Transverse colon (tissue), 4 donors: Measurements from ENCODE around the gene CEP70. TPM values are rescaled to one million over a fixed set of nuclear protein-coding genes. Genes with fewer than 3 reads are reported as not detected.

Experiments used
- DNase-seq: peaks from one replicate; pipeline ENCODE4 v3.0.0-alpha.2; 2019
- H3K27ac ChIP-seq, 4 donors: fragments of 200-600 bp; sonication (generic); 2 replicates each; pipeline ENCODE4 v1.5.1; 2016 to 2018; ENCODE audit warnings: inconsistent platforms in 4 of 4
- H3K27me3 ChIP-seq: fragments of 200-600 bp; sonication (generic); 2 replicates; pipeline ENCODE4 v1.5.1; 2017; ENCODE audit warnings: inconsistent platforms
- H3K36me3 ChIP-seq, 4 donors: fragments of 200-600 bp; sonication (generic); 2 replicates each; pipeline ENCODE4 v1.5.1; 2017 to 2019; ENCODE audit warnings: inconsistent platforms in 4 of 4
- H3K4me1 ChIP-seq, 4 donors: fragments of 200-600 bp; sonication (generic); 2 replicates each; pipeline ENCODE4 v1.5.1; 2017 to 2020; ENCODE audit warnings: inconsistent platforms in 4 of 4
- H3K4me3 ChIP-seq, 4 donors: fragments of 200-600 bp; sonication (generic); 1 replicate in 1 of 4; 2 replicates in 3 of 4; pipeline versions ENCODE4 v1.5.1 to v1.6.1; 2017 to 2019; ENCODE audit warnings: inconsistent platforms in 4 of 4
- H3K9me3 ChIP-seq, 2 donors: fragments of 200-600 bp; sonication (generic); 2 replicates each; pipeline ENCODE4 v1.5.1; 2017 to 2019; ENCODE audit warnings: inconsistent platforms in 2 of 2
- EP300 ChIP-seq: sonication (generic); formaldehyde crosslinking; IDR thresholded peaks from one replicate; pipeline ENCODE4 v1.6.1; 2017; ENCODE audit warnings: antibody characterized with exemption, low read depth
- POLR2A ChIP-seq: fragments of 450-650 bp; IDR thresholded peaks from one replicate; pipeline ENCODE4 v1.6.1; 2016; ENCODE audit warnings: antibody characterized with exemption, mild to moderate bottlenecking, moderate library complexity
- POLR2AphosphoS5 ChIP-seq, 3 donors: sonication (generic); formaldehyde crosslinking; IDR thresholded peaks; one replicate each; pipeline ENCODE4 v1.6.1; 2016; ENCODE audit warnings: antibody characterized with exemption in 3 of 3
- WGBS, 2 donors: methylation state at CpG; one replicate each; pipeline ENCODE4 v1.1.5; 2018; ENCODE audit warnings: low coverage in 1 of 2; 5-methylcytosine and 5-hydroxymethylcytosine counted together
- in situ Hi-C, 4 donors: fragments of 200-750 bp; cut with MboI; loops; one replicate each; pipeline versions ENCODE4 v1.15.0 to v1.15.1; 2017; ENCODE audit warnings: low sequenced_read_pairs in 3 of 4, low pct_ligation_motif_present in 1 of 4, low pct_unique_long_range_greater_than_20kb in 1 of 4
- intact Hi-C: fragments of 100-400 bp; cut with DNase I; formaldehyde crosslinking; loops from one replicate; pipeline ENCODE4 v1.15.1; 2023; ENCODE audit warnings: low total_unique reads
- total RNA-seq, 4 donors: library from RNA; depleted of rRNA; stranded (reverse); fragments of >200 nt; gene quantifications; one replicate each; pipeline ENCODE4 v1.1.0, GENCODE V29; 2016
- TF ChIP-seq, protein P1 (sequence below), 5 experiments: fragments of 200-600 bp in 3 of 5; fragments of 450-650 bp in 2 of 5; sonication (generic) in 3 of 5; IDR thresholded peaks; 1 replicate in 2 of 5; 2 replicates in 3 of 5; pipeline ENCODE4 v1.5.1; 2016 to 2017; ENCODE audit warnings: antibody characterized with exemption in 5 of 5, inconsistent platforms in 3 of 5, mild to moderate bottlenecking in 2 of 5, moderate library complexity in 1 of 5

The CEP70 gene
- total RNA-seq, 4 donors from 2014 or later, result 4.1 to 46.8 (median 22.6) TPM

GRCh38 chr3:138463724-138464490 is 130.2 kb downstream of the CEP70 start:
- 65% methylated on average over 6 of the region's 6 CpGs; no CpG with 5 or more reads in 1 of the 2 donors for WGBS, 2 donors
- DNase-seq, result no peak
- H3K9me3 ChIP-seq, result no peaks in the 10 kb centered on the region
- TF ChIP-seq POLR2A (no peak), EP300 (no peak), POLR2AphosphoS5 (IDR thresholded peaks at IDR 0.05) (no peak)
- TF ChIP-seq, protein P1, sequence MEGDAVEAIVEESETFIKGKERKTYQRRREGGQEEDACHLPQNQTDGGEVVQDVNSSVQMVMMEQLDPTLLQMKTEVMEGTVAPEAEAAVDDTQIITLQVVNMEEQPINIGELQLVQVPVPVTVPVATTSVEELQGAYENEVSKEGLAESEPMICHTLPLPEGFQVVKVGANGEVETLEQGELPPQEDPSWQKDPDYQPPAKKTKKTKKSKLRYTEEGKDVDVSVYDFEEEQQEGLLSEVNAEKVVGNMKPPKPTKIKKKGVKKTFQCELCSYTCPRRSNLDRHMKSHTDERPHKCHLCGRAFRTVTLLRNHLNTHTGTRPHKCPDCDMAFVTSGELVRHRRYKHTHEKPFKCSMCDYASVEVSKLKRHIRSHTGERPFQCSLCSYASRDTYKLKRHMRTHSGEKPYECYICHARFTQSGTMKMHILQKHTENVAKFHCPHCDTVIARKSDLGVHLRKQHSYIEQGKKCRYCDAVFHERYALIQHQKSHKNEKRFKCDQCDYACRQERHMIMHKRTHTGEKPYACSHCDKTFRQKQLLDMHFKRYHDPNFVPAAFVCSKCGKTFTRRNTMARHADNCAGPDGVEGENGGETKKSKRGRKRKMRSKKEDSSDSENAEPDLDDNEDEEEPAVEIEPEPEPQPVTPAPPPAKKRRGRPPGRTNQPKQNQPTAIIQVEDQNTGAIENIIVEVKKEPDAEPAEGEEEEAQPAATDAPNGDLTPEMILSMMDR (IDR thresholded peaks at IDR 0.05), result no peak
- in situ Hi-C loops, result no loop called here
- no peaks in the 10 kb centered on the region for H3K36me3 ChIP-seq
- intact Hi-C loops, result no loop called here
- no peak overlapping the region for H3K27ac ChIP-seq
- H3K27me3 ChIP-seq, result no peaks in the 10 kb centered on the region
- H3K4me3 ChIP-seq, result no peak overlapping the region
- peaks cover 0 to under 1% (median 0%) of the 10 kb centered on the region in 4 donors for H3K4me1 ChIP-seq

- H3K4me3 ChIP-seq, result no peak overlapping the region
- intact Hi-C loops (no loop called here), in situ Hi-C loops (no loop called here)
- no peaks in the 10 kb centered on the region for H3K9me3 ChIP-seq
- no peak overlapping the region for H3K27ac ChIP-seq
- no peaks in the 10 kb centered on the region for H3K4me1 ChIP-seq
- TF ChIP-seq, protein P1 (IDR thresholded peaks at IDR 0.05), result no peak
- TF ChIP-seq POLR2A (no peak), POLR2AphosphoS5 (IDR thresholded peaks at IDR 0.05) (no peak), EP300 (no peak)
- DNase-seq, result no peak
- no peaks in the 10 kb centered on the region for H3K27me3 ChIP-seq
- WGBS, 2 donors, result 87 to 90% methylated on average over 2 to 4 of the region's 4 CpGs
- no peaks in the 10 kb centered on the region for H3K36me3 ChIP-seq
These were observed 132.2 kb downstream of the CEP70 start for GRCh38 chr3:138461896-138462295.

DNA sequence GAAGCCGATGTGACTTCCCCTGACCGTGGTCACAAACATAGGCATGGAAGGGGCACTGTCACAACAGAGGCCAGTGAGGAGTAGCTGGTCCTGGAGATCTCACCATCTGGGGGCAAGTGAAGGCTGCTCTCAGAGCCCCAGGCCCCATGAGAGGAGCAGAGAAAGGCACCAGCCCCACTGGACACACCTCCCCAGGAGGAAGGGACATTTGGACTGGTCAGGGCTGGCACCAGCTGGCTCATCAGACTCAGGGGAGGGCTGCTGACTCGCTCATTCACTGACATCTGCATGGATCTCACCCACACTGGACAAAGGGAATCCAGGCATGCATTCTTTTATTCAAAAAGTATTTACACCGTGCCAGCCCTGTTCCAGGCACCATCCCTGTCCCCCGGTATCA is 132.8 kb downstream of the CEP70 start:
- in situ Hi-C loops (no loop called here), intact Hi-C loops (no loop called here)
- 86% methylated on average over 5 of the region's 5 CpGs; no CpG with 5 or more reads in 1 of the 2 donors for WGBS, 2 donors
- no peak for DNase-seq
- Histone ChIP-seq H3K27ac (no peak overlapping the region), H3K9me3 (no peaks in the 10 kb centered on the region), H3K4me3 (no peak overlapping the region), H3K27me3 (no peaks in the 10 kb centered on the region), H3K4me1 (no peaks in the 10 kb centered on the region), H3K36me3 (no peaks in the 10 kb centered on the region)
- no peak for TF ChIP-seq EP300
- no peak for TF ChIP-seq POLR2A
- TF ChIP-seq, protein P1 (IDR thresholded peaks at IDR 0.05), result no peak
- no peak for TF ChIP-seq POLR2AphosphoS5 (IDR thresholded peaks at IDR 0.05)

DNA sequence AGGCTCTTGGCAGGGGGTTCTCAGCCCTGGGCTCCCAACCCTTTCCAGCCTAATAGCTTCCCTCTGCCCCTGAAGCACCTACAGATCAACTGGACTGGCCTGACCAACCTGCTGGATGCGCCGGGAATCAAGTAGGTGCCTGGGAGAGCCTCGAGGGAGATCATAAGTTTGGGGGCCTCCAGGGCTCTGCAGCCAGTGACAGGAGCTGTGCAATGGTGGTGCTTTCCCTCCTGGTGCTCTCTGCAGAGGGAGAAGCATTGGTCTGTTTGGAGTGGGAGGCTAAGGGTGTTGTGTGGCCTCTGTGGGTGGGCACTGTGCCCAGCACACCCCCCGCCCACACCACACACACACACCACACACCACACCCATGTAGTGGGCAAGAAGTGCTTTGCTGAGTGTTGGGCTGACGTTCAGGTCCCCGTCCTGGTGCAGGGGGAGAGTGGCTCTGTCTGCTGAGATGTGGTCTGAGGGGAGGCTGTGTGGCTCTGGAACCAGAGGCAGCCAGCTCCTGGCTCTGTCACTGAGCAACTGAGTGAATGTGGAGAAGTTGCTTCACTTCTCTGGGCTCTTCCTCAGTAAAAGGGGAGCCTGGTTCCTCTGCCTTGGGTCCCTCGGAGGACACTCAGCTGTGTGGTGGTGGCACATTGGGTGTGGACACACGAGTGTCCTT is 133.4 kb downstream of the CEP70 start:
- Histone ChIP-seq H3K9me3 (no peaks in the 10 kb centered on the region), H3K36me3 (no peaks in the 10 kb centered on the region), H3K4me3 (no peak overlapping the region), H3K27me3 (no peaks in the 10 kb centered on the region), H3K27ac (no peak overlapping the region), H3K4me1 (no peaks in the 10 kb centered on the region)
- in situ Hi-C loops (no loop called here), intact Hi-C loops (no loop called here)
- WGBS, 2 donors, result 79% methylated on average over 8 of the region's 8 CpGs; no CpG with 5 or more reads in 1 of the 2 donors
- no peak for DNase-seq
- TF ChIP-seq POLR2A (no peak), EP300 (no peak), POLR2AphosphoS5 (IDR thresholded peaks at IDR 0.05) (no peak)
- TF ChIP-seq, protein P1 (IDR thresholded peaks at IDR 0.05), result no peak
